ENCODE measurements around the gene GATAD2B.
"Not testable (repeated sequence)": the region's sequence is repeated elsewhere in the genome, so short reads cannot be mapped to it uniquely, and the experiment has no call there.

The GATAD2B gene

GRCh38 chr1:153919876-153920852, 2.6 kb downstream of the GATAD2B start:
- Histone ChIP-seq H3K9me3 (ENCODE audit: control insufficient read depth in 1 of 2, low read length in 2 of 2) (no peaks in the 10 kb centered on the region), H3K9ac (ENCODE audit: low read depth in 1 of 2, low read length in 2 of 2) (peak overlapping the region; percentile 17 to 32), H3K36me3 (ENCODE audit: control insufficient read depth in 1 of 2, insufficient read depth in 2 of 2, low read length in 2 of 2) (peaks cover 3 to 11% of the 10 kb centered on the region in 2 donors), H3K4me1 (ENCODE audit: control insufficient read depth in 1 of 2, insufficient read depth in 2 of 2, low read length in 2 of 2) (peaks cover 28 to 29% of the 10 kb centered on the region in 2 donors), H3K4me3 (ENCODE audit: low read depth in 1 of 2, low read length in 2 of 2) (peak overlapping the region in 1 of 2 donors; percentile 16), H3K27ac (ENCODE audit: low read depth, low read length) (no peak overlapping the region), H3K27me3 (ENCODE audit: control insufficient read depth in 1 of 2, insufficient read depth in 2 of 2, low read length in 2 of 2) (no peaks in the 10 kb centered on the region)

- Histone ChIP-seq H3K9ac (ENCODE audit: low read depth in 1 of 2, low read length in 2 of 2) (no peak overlapping the region), H3K9me3 (ENCODE audit: control insufficient read depth in 1 of 2, low read length in 2 of 2) (no peaks in the 10 kb centered on the region), H3K36me3 (ENCODE audit: control insufficient read depth in 1 of 2, insufficient read depth in 2 of 2, low read length in 2 of 2) (peaks cover 3 to 11% of the 10 kb centered on the region in 2 donors), H3K27ac (ENCODE audit: low read depth, low read length) (no peak overlapping the region), H3K27me3 (ENCODE audit: control insufficient read depth in 1 of 2, insufficient read depth in 2 of 2, low read length in 2 of 2) (no peaks in the 10 kb centered on the region), H3K4me3 (ENCODE audit: low read depth in 1 of 2, low read length in 2 of 2) (no peak overlapping the region), H3K4me1 (ENCODE audit: control insufficient read depth in 1 of 2, insufficient read depth in 2 of 2, low read length in 2 of 2) (peaks cover 13 to 15% of the 10 kb centered on the region in 2 donors)
Measured at GRCh38 chr1:153916297-153916696, 6.5 kb downstream of the GATAD2B start.

GRCh38 chr1:153912349-153912748, 10.4 kb downstream of the GATAD2B start:
- Histone ChIP-seq H3K36me3 (ENCODE audit: control insufficient read depth in 1 of 2, insufficient read depth in 2 of 2, low read length in 2 of 2) (peaks cover 0 to 7% of the 10 kb centered on the region in 2 donors), H3K27ac (ENCODE audit: low read depth, low read length) (no peak overlapping the region), H3K9me3 (ENCODE audit: control insufficient read depth in 1 of 2, low read length in 2 of 2) (no peaks in the 10 kb centered on the region), H3K4me3 (ENCODE audit: low read depth in 1 of 2, low read length in 2 of 2) (no peak overlapping the region), H3K27me3 (ENCODE audit: control insufficient read depth in 1 of 2, insufficient read depth in 2 of 2, low read length in 2 of 2) (no peaks in the 10 kb centered on the region), H3K9ac (ENCODE audit: low read depth in 1 of 2, low read length in 2 of 2) (no peak overlapping the region), H3K4me1 (ENCODE audit: control insufficient read depth in 1 of 2, insufficient read depth in 2 of 2, low read length in 2 of 2) (no peaks in the 10 kb centered on the region)

GRCh38 chr1:153910560-153910959, 12.2 kb downstream of the GATAD2B start:
- H3K9ac ChIP-seq (ENCODE audit: low read depth in 1 of 2, low read length in 2 of 2); H3K27ac ChIP-seq (ENCODE audit: low read depth, low read length); H3K9me3 ChIP-seq (ENCODE audit: control insufficient read depth in 1 of 2, low read length in 2 of 2); H3K27me3 ChIP-seq (ENCODE audit: control insufficient read depth in 1 of 2, insufficient read depth in 2 of 2, low read length in 2 of 2); H3K4me1 ChIP-seq (ENCODE audit: control insufficient read depth in 1 of 2, insufficient read depth in 2 of 2, low read length in 2 of 2); H3K4me3 ChIP-seq (ENCODE audit: low read depth in 1 of 2, low read length in 2 of 2); H3K36me3 ChIP-seq (ENCODE audit: control insufficient read depth in 1 of 2, insufficient read depth in 2 of 2, low read length in 2 of 2): not testable (repeated sequence)

- Histone ChIP-seq H3K4me1 (ENCODE audit: control insufficient read depth in 1 of 2, insufficient read depth in 2 of 2, low read length in 2 of 2) (no peaks in the 10 kb centered on the region), H3K4me3 (ENCODE audit: low read depth in 1 of 2, low read length in 2 of 2) (no peak overlapping the region), H3K9me3 (ENCODE audit: control insufficient read depth in 1 of 2, low read length in 2 of 2) (no peaks in the 10 kb centered on the region), H3K9ac (ENCODE audit: low read depth in 1 of 2, low read length in 2 of 2) (no peak overlapping the region), H3K27ac (ENCODE audit: low read depth, low read length) (no peak overlapping the region), H3K27me3 (ENCODE audit: control insufficient read depth in 1 of 2, insufficient read depth in 2 of 2, low read length in 2 of 2) (no peaks in the 10 kb centered on the region), H3K36me3 (ENCODE audit: control insufficient read depth in 1 of 2, insufficient read depth in 2 of 2, low read length in 2 of 2) (peaks cover 0 to 10% of the 10 kb centered on the region in 2 donors)
Measured at GRCh38 chr1:153908071-153908470, 14.7 kb downstream of the GATAD2B start.

GRCh38 chr1:153907134-153907533, 15.6 kb downstream of the GATAD2B start:
- H3K27me3 ChIP-seq (ENCODE audit: control insufficient read depth in 1 of 2, insufficient read depth in 2 of 2, low read length in 2 of 2) = no peaks in the 10 kb centered on the region
- H3K4me3 ChIP-seq (ENCODE audit: low read depth in 1 of 2, low read length in 2 of 2) = no peak overlapping the region
- H3K4me1 ChIP-seq (ENCODE audit: control insufficient read depth in 1 of 2, insufficient read depth in 2 of 2, low read length in 2 of 2) = no peaks in the 10 kb centered on the region
- no peaks in the 10 kb centered on the region for H3K9me3 ChIP-seq (ENCODE audit: control insufficient read depth in 1 of 2, low read length in 2 of 2)
- H3K27ac ChIP-seq (ENCODE audit: low read depth, low read length) = no peak overlapping the region
- no peak overlapping the region for H3K9ac ChIP-seq (ENCODE audit: low read depth in 1 of 2, low read length in 2 of 2)
- peaks cover 0 to 12% of the 10 kb centered on the region in 2 donors for H3K36me3 ChIP-seq (ENCODE audit: control insufficient read depth in 1 of 2, insufficient read depth in 2 of 2, low read length in 2 of 2)

- H3K9me3 ChIP-seq (ENCODE audit: control insufficient read depth in 1 of 2, low read length in 2 of 2) = no peaks in the 10 kb centered on the region
- H3K9ac ChIP-seq (ENCODE audit: low read depth in 1 of 2, low read length in 2 of 2) = no peak overlapping the region
- peaks cover 0 to 13% of the 10 kb centered on the region in 2 donors for H3K36me3 ChIP-seq (ENCODE audit: control insufficient read depth in 1 of 2, insufficient read depth in 2 of 2, low read length in 2 of 2)
- H3K27me3 ChIP-seq (ENCODE audit: control insufficient read depth in 1 of 2, insufficient read depth in 2 of 2, low read length in 2 of 2) = no peaks in the 10 kb centered on the region
- no peaks in the 10 kb centered on the region for H3K4me1 ChIP-seq (ENCODE audit: control insufficient read depth in 1 of 2, insufficient read depth in 2 of 2, low read length in 2 of 2)
- H3K4me3 ChIP-seq (ENCODE audit: low read depth in 1 of 2, low read length in 2 of 2) = no peak overlapping the region
- H3K27ac ChIP-seq (ENCODE audit: low read depth, low read length) = no peak overlapping the region
Measured at GRCh38 chr1:153906396-153906795, 16.4 kb downstream of the GATAD2B start.

GRCh38 chr1:153905908-153906307, 16.9 kb downstream of the GATAD2B start:
- not testable (repeated sequence) for H3K9me3 ChIP-seq (ENCODE audit: control insufficient read depth in 1 of 2, low read length in 2 of 2); H3K27ac ChIP-seq (ENCODE audit: low read depth, low read length); H3K9ac ChIP-seq (ENCODE audit: low read depth in 1 of 2, low read length in 2 of 2); H3K4me1 ChIP-seq (ENCODE audit: control insufficient read depth in 1 of 2, insufficient read depth in 2 of 2, low read length in 2 of 2); H3K4me3 ChIP-seq (ENCODE audit: low read depth in 1 of 2, low read length in 2 of 2); H3K27me3 ChIP-seq (ENCODE audit: control insufficient read depth in 1 of 2, insufficient read depth in 2 of 2, low read length in 2 of 2)
- H3K36me3 ChIP-seq (ENCODE audit: control insufficient read depth in 1 of 2, insufficient read depth in 2 of 2, low read length in 2 of 2) = peaks cover 0 to 13% of the 10 kb centered on the region in 2 donors

GRCh38 chr1:153903841-153904455, 18.8 kb downstream of the GATAD2B start:
- H3K9me3 ChIP-seq (ENCODE audit: control insufficient read depth in 1 of 2, low read length in 2 of 2) = no peaks in the 10 kb centered on the region
- H3K4me1 ChIP-seq (ENCODE audit: control insufficient read depth in 1 of 2, insufficient read depth in 2 of 2, low read length in 2 of 2) = no peaks in the 10 kb centered on the region
- no peak overlapping the region for H3K9ac ChIP-seq (ENCODE audit: low read depth in 1 of 2, low read length in 2 of 2)
- no peak overlapping the region for H3K4me3 ChIP-seq (ENCODE audit: low read depth in 1 of 2, low read length in 2 of 2)
- H3K36me3 ChIP-seq (ENCODE audit: control insufficient read depth in 1 of 2, insufficient read depth in 2 of 2, low read length in 2 of 2) = peaks cover 0 to 16% of the 10 kb centered on the region in 2 donors
- no peaks in the 10 kb centered on the region for H3K27me3 ChIP-seq (ENCODE audit: control insufficient read depth in 1 of 2, insufficient read depth in 2 of 2, low read length in 2 of 2)
- no peak overlapping the region for H3K27ac ChIP-seq (ENCODE audit: low read depth, low read length)

- Histone ChIP-seq H3K27ac (ENCODE audit: low read depth, low read length) (no peak overlapping the region), H3K4me3 (ENCODE audit: low read depth in 1 of 2, low read length in 2 of 2) (no peak overlapping the region), H3K4me1 (ENCODE audit: control insufficient read depth in 1 of 2, insufficient read depth in 2 of 2, low read length in 2 of 2) (no peaks in the 10 kb centered on the region), H3K27me3 (ENCODE audit: control insufficient read depth in 1 of 2, insufficient read depth in 2 of 2, low read length in 2 of 2) (no peaks in the 10 kb centered on the region), H3K9me3 (ENCODE audit: control insufficient read depth in 1 of 2, low read length in 2 of 2) (no peaks in the 10 kb centered on the region), H3K36me3 (ENCODE audit: control insufficient read depth in 1 of 2, insufficient read depth in 2 of 2, low read length in 2 of 2) (peaks cover 0 to 19% of the 10 kb centered on the region in 2 donors), H3K9ac (ENCODE audit: low read depth in 1 of 2, low read length in 2 of 2) (no peak overlapping the region)
Measured at GRCh38 chr1:153899509-153899908, 23.3 kb downstream of the GATAD2B start.

Measured in duodenal mucosa (tissue), 2 donors.